Thyroid gland (tissue), 4 donors: Measurements from ENCODE around the gene NTN1.

Experiments used
- POLR2A ChIP-seq, 2 donors: fragments of 450-650 bp; IDR thresholded peaks; one replicate each; pipeline ENCODE4 v1.6.1; 2017; ENCODE audit warnings: antibody characterized with exemption in 2 of 2, mild to moderate bottlenecking in 2 of 2, moderate library complexity in 1 of 2
- TF ChIP-seq, protein P1 (sequence below), 6 experiments: fragments of 200-600 bp in 3 of 6; fragments of 450-650 bp in 3 of 6; sonication (generic) in 3 of 6; IDR thresholded peaks; one replicate each; pipeline ENCODE4 v1.5.1; 2016 to 2019; ENCODE audit warnings: antibody characterized with exemption in 6 of 6, mild to moderate bottlenecking in 2 of 6, inconsistent platforms in 1 of 6, moderate library complexity in 1 of 6

DNA sequence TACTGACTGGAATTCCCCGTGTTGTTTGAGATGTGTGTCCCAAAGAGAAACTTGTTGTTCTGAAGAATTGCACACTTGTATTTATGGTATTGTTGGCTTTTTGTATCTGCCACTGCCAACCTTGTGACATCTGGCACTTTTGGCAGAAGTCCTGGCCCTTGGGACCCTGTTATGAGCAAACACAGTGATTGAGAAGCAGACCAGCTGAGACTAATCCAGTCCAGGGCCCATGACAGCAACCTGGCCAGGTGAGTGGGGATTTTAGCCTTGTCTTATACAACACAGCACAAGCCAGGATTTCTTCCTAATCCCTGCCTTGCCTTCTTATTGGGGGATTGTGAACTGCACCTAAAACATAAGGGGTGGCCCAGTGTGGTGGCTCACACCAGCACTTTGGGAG, 80.0 kb downstream of the NTN1 start:
- TF ChIP-seq, protein P1, sequence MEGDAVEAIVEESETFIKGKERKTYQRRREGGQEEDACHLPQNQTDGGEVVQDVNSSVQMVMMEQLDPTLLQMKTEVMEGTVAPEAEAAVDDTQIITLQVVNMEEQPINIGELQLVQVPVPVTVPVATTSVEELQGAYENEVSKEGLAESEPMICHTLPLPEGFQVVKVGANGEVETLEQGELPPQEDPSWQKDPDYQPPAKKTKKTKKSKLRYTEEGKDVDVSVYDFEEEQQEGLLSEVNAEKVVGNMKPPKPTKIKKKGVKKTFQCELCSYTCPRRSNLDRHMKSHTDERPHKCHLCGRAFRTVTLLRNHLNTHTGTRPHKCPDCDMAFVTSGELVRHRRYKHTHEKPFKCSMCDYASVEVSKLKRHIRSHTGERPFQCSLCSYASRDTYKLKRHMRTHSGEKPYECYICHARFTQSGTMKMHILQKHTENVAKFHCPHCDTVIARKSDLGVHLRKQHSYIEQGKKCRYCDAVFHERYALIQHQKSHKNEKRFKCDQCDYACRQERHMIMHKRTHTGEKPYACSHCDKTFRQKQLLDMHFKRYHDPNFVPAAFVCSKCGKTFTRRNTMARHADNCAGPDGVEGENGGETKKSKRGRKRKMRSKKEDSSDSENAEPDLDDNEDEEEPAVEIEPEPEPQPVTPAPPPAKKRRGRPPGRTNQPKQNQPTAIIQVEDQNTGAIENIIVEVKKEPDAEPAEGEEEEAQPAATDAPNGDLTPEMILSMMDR (IDR thresholded peaks at IDR 0.05), result no peak
- TF ChIP-seq POLR2A (IDR thresholded peaks at IDR 0.05), result no peak
